Liver (tissue), 3 donors: ENCODE data around the gene SLC9A3.

Source experiments
- CTCF ChIP-seq: fragments of 150-350 bp; IDR thresholded peaks from 2 replicates; pipeline ENCODE4 v1.5.1; 2017; ENCODE audit warnings: improper control_type of control experiment, low read depth, low read length; ENCODE audit not compliant: missing input control
- EGR1 ChIP-seq, 2 donors: IDR thresholded peaks; 2 replicates each; pipeline ENCODE4 v1.6.1; 2016 to 2018; ENCODE audit warnings: antibody characterized with exemption in 2 of 2, low read depth in 2 of 2
- GABPA ChIP-seq, 2 donors: IDR thresholded peaks in 1 of 2; conservative IDR thresholded peaks in 1 of 2; 2 replicates each; pipeline ENCODE4 v1.6.1; 2016; ENCODE audit warnings: antibody characterized with exemption in 2 of 2, mild to moderate bottlenecking in 1 of 2, moderate library complexity in 1 of 2
- JUND ChIP-seq, 2 donors: IDR thresholded peaks; 2 replicates each; pipeline ENCODE4 v1.6.1; 2016; ENCODE audit warnings: antibody characterized with exemption in 2 of 2
- NR2F2 ChIP-seq: IDR thresholded peaks from 2 replicates; pipeline ENCODE4 v1.6.1; 2016; ENCODE audit warnings: antibody characterized with exemption
- RAD21 ChIP-seq, 2 donors: IDR thresholded peaks; 2 replicates each; pipeline ENCODE4 v1.6.1; 2016; ENCODE audit warnings: antibody characterized with exemption in 2 of 2, mild to moderate bottlenecking in 2 of 2
- REST ChIP-seq: IDR thresholded peaks from 2 replicates; pipeline ENCODE4 v1.6.1; 2016; ENCODE audit warnings: antibody characterized with exemption, mild to moderate bottlenecking
- donor health status: healthy.
- donor health status: healthy.

- no peak for TF ChIP-seq JUND (IDR thresholded peaks at IDR 0.05)
- no peak for TF ChIP-seq CTCF
- TF ChIP-seq EGR1 (IDR thresholded peaks at IDR 0.05; ENCODE audit: low read depth in 2 of 2) = no peak
- TF ChIP-seq GABPA (IDR thresholded peaks at IDR 0.05 in 1 of 2, conservative IDR thresholded peaks at IDR 0.05 in 1 of 2) = no peak
- no peak for TF ChIP-seq RAD21 (IDR thresholded peaks at IDR 0.05)
- no peak for TF ChIP-seq REST
- TF ChIP-seq NR2F2 = no peak
These were observed 48.5 kb downstream of the SLC9A3 start for GRCh38 chr5:475704-476101.
